HG03460 (cell line): Measurements from ENCODE around the gene KCNA2.

ENCODE experiments used
- ATAC-seq: cut with Tn5 transposase; IDR thresholded peaks from one replicate; pipeline ENCODE4 v1.9.1; 2021; ENCODE audit not compliant: unreplicated experiment

Gene KCNA2

DNA sequence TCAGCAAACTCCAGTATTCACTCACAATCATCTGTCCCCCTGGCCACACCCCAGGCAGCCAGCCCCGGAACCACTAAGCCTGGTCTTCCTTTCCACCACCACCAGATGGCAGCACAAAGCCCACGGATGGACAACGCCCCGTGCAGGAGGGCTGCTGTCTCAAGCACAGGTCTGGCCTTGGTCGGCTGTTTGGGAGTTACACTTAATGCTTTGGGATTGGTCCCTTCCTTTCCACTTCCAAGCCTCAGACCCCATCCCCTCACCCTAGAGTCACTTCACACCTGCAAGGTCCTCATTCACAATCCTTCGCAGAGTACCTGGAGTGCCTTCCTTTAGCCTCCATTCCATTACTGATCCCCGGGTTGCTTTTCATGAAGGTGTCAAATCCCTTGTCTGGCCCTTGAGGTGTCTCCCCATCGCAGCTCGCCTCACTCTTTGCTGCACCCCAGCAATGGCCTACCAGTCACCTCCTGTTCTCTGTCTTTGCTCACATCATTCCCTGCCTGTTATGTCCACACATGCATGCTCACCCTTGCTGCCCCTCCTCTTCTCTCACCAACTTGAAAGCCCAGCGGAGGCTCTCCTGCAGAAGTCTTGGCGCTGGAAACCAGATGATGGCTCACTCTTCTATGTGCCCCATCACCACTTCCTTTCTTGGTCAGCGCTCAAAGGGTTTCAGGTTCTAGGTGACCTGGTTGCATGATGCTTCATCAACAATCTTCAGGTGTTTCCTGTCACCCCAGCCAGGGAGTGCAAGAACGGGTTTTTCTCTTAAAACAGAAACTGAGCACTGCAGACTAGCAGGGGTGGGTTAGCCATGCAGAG lies 24.9 kb upstream of the KCNA2 start:
- peak; percentile 56 for ATAC-seq

DNA sequence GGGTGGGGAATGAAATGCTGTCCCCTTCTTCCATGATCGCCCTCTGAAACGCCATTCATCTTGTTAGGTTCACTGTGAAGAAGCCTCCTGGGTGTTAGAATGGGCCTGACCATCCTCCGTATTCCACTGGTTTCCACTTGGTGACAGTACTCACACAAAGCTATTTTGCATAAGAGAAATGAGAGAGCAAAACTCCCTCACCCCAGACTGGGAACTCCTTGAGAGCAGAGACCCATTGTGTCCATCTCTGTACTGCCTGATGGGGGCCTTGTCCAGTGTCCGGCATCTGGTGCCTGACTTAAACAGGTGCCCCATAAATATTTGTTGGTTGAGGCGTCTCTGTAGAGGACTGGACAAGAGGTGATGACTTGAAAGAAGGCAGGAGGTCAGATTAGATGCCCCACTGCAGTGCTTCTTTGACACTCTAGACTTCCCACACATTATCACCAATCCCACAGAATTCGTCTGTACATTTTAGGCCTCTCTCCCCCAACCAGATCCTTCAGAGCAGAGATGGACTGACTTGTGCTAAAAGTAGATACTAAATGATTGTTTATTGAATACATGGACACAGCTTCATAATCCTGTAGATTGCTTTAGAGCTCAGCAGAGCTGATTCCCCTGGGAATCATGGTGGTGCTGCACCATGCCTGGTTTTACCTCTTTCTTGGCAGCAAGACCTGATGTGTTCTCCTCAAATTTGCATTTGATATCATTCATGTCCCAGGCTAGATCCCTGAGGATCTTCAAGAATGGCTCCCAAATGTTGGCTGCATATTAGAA lies 22.4 kb upstream of the KCNA2 start:
- no peak for ATAC-seq

GRCh38 chr1:110627764-110628163 lies 21.6 kb upstream of the KCNA2 start:
- ATAC-seq = no peak

GRCh38 chr1:110626889-110627288 lies 20.7 kb upstream of the KCNA2 start:
- no peak for ATAC-seq

DNA sequence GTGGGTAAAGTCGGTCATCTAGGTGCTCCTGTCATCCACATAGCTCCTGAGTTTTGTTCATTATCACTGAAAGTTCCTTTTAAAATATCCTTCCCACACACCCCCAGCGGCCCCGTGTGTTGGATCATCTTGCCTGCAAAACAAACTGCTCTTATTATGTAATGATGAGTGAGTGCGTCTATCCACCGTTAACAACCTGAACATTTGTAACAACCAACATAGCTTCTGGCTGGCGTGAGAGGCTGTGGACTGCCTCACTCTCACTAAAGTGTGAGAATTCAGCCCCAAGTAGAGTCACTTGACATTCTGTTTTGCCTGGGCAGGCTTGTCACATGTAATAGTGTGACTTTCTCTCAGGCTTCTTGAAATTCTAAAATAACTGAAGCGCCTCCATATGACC lies 14.5 kb upstream of the KCNA2 start:
- no peak for ATAC-seq

- ATAC-seq = no peak
Measured at GRCh38 chr1:110620250-110620615, 14.1 kb upstream of the KCNA2 start.

DNA sequence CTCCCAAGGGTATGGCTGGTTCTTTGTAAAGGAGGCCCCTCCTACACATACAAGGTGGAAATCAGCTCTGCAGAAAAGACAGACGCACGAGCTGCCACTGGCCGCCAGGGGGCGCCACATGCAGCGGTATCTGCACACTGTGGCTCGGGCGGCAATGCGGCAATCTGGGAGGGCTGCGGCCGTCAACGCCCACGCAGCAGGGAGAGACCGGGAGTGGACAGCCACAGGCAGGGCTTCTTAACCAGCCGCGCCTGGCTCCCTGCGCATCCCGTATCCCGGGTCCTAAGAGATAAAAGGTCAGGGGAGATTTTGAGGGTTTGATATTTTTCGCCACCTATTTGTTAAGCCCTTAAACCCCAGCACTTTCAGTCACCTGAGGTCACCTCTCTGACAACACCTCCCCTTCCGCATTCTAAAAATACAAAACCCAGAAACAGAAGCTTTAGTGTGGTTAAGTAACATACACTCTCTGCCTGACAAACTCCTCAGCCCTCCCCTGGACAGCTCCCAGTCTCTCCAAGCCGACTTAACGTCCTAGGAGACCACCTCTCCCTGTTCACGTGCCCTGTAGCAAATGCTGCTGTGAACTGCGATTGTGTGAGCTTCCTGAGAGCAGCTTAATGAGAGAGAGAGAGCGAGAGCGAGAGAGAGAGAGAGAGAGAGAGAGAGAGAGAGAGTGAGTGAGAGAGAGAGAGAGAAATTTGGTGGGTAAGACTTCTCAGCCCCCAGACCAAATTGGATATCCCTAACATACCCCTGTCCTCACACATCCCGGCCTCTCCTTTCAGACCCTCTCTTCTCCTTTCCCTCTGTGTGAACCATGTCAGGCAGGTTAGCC lies 13.5 kb upstream of the KCNA2 start:
- peak; percentile 78 for ATAC-seq

GRCh38 chr1:110618668-110619067 lies 12.5 kb upstream of the KCNA2 start:
- ATAC-seq = no peak

DNA sequence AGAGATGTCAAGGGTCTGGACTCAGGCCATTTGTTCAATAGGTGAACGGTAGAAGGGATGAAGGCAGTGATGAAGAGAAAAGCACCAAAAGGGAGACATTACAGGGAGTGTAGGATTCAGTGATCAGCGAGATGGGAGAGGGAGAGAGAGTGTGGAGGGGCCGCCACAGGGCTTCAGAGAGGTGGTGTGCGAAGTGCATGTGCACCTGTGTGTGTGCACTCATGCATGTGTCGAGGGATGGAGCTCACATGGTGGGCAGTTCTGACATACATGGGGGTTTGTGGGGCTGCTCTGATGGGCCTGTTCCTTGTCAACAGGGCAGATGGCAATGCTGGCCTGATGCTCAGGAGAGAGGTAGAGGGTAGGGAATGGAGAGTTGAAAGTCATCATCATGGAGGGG lies 11.4 kb upstream of the KCNA2 start:
- ATAC-seq = no peak

- ATAC-seq = no peak
Measured at GRCh38 chr1:110617116-110617515, 11.0 kb upstream of the KCNA2 start.

DNA sequence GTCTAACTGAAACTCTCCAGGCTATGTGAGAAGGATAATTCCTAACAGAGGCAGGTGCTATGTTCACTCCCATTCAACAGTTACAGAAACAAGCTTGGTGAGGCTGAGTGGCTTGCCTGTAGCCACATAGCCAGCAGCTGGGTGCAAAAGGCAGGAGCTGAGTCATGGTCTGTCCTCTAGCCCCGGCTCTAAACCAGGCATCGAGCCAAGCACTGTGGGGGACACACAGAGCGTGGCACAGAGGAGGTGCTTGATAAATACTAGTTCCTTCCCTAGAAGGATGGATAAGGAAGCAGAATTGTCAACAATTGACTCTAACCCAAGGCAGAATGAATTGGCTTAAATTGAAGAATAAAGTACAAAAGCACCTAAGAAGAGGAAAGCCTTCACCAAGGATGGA lies 10.4 kb upstream of the KCNA2 start:
- ATAC-seq = no peak

DNA sequence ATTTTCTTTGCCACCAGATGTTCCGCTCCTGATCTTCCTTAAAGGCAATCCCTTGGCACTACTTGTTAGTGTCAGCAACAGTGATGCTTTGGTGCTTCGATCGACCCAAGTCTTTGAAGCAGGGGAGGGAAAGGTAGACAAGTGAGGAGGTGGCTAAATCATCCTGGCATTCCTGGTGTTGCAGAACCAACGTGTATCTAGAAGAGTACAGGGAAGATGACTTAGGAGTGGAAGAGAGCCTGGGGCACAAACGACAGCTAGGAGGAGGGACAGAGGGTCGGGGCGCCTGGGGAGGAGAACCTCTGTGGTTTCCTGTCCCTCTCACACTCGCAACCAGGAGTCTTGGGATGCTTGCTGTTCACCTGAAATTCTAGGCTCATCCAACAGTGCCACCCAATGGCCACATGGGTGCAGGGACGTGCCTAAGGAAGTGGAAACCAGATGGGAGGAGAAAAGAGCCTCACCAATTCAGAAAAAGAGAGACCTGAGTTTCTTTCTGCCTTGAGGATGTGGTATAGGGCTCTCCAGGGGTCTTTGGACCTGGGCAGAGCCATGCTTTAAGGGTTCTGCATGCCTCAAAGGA lies 9.5 kb upstream of the KCNA2 start:
- ATAC-seq = no peak

GRCh38 chr1:110612060-110612745 lies 6.0 kb upstream of the KCNA2 start:
- no peak for ATAC-seq

- ATAC-seq = no peak
Measured at GRCh38 chr1:110610696-110611286, 4.6 kb upstream of the KCNA2 start.

GRCh38 chr1:110610084-110610483 lies 3.9 kb upstream of the KCNA2 start:
- ATAC-seq = no peak

GRCh38 chr1:110608247-110608646 lies 2.1 kb upstream of the KCNA2 start:
- ATAC-seq = no peak

GRCh38 chr1:110607536-110608230 lies 1.5 kb upstream of the KCNA2 start:
- ATAC-seq = no peak

- no peak for ATAC-seq
Measured at GRCh38 chr1:110606657-110607535, 738 bp upstream of the KCNA2 start.

DNA sequence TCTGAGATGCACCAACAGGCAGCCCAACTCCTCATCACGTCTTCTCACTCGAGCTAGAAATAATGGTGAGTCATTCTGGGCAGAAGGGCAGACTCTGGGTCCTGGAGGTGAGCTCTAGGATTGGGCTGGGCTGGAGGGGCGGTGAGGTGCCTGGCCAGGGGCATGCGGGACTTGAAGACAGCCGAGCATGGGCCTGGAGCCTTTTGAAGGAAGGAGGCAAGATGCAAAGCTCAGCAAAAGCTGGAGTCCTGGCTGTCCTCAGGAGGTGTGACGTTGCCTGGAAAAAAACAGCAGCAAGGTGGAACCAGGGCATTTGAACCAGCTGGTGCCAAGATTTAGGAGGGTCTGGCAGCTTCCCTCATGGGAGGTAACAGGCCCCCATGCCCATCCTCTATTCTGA lies 712 bp downstream of the KCNA2 start:
- ATAC-seq = no peak
